ENCODE data around the gene PTPRB. TPM values are rescaled to one million over a fixed set of nuclear protein-coding genes. Genes with fewer than 3 reads are reported as not detected.

Gene PTPRB
- total RNA-seq, 1 donor from 2014 or later: 29.4 TPM

DNA sequence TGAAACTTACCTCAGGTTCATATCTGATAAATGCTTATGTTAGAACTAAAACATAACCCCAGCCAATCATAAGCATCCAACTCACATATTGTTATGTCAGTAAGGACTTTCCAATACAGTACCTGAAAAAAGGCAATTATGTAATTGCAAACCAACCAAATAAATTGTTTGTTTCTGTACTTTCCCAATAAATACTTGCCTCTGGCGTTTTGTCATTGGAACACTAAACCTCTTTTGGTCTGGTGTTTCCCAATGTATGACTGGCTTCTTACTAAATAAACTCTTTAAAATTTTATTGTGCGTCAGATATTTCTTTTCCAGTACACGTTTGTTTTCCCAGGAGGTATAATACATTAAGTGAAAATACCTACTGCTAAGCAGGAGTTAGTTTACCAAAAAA is 6.7 kb upstream of the PTPRB start:
- DNase-seq (ENCODE audit: low spot score): no peak

DNA sequence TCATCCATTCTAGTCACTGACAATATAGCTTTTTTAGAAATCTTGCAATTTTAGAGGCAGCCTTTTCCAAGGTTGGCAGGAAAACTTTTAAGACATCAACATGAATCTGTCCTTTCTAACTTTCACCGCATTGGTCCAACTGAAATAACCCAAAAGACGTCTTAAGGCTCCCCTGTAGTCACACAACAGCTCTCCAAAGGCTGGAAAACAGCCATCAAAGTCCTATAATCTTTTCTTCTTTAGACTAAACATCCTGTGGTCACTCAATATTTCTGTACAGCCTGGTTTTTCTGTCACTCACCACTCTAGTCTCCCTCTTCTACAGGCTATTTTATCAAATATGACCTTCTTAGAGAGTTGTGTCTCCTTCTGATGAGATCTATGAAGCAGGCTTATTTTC is 4.5 kb upstream of the PTPRB start:
- DNase-seq (ENCODE audit: low spot score): no peak

DNA sequence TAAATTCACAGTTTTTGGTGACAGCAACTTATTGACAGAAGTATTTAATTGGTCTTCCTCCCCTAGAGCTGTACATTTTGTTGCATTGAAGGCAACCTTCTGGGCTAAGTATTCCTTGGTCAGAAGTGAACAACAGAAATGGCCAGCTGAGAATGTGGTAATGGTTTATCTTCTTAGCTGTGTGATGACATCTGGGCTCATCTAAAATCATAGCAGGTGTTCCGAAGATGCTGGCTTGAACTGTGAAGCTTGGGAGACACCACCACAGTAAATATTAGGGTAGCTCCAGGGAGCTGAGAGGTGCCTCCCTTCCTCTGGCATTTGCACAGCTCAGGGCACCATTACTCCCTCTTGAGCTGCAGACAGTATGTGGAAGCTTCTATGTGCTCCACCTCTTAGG is 3.7 kb upstream of the PTPRB start:
- no peak for DNase-seq (ENCODE audit: low spot score)

DNA sequence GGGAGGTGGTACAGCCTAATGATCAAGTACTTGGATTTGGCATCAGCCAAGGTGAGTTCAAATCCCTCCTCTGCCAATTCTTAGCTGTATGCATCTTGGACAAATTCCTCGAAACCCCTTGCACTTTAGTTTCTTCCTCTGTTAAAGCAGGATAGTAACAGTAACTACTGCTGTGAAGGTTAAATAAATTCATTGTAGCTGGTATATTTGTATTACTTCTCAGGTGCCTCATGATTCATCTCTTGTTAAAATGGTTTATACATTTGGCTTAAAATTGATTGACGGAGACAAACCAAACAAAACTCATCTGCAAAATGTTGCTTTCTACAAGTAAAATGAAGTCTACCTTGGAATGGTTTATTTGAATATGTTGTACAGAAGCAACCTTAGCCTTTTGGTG is 2.3 kb upstream of the PTPRB start:
- DNase-seq (ENCODE audit: low spot score): no peak

DNA sequence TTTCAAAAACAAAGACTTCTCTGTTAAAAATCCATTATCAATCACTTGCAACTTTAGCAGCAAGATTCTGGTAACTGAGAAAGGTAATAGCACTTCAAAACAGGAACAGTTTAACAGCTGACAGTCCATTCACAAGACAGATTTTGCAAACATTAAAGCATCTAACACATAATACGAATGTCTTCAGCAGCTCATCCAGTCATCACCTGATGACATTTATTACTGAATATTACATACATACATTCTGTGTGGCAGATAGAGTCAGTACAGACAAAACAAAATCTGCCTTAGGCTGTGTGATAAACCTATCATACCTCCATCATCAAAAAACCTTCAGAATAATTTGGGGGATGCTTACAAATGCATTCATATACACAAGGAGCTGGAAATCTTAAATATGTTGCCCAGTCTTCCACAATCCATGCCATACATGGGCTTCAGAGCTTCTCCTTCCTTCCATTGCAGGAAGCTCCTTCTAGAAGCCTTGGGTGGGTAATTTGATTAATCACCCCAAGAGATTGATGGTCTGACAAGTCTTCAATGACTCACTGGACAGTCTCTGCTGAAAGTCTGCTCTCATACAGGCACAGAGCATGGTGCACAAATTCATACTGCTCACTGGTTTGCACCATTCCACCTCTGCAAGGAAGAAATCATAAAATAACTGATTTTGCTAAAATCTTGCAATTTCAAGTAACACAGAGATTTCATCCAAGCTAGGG is 1.6 kb upstream of the PTPRB start:
- DNase-seq (ENCODE audit: low spot score): no peak

DNA sequence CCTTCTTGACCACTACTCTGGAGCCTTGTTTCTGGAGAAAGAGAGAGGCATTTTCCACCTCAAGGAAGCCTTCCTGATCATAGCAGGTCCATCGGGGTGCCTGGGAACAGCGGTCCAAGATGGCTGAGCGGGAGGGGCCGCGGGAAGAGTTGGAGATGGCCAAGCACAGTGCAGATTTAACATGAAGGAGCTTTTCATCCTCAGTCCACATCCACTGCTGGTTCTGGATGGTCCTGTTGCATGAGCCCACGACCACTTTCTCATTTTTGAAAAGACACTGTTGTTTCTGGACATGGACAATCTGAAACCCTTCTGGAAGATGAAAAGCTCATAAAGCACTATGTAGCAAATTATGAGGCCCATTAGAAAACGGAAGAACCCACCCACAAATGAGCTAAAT is 1.5 kb downstream of the PTPRB start:
- no peak for DNase-seq (ENCODE audit: low spot score)

DNA sequence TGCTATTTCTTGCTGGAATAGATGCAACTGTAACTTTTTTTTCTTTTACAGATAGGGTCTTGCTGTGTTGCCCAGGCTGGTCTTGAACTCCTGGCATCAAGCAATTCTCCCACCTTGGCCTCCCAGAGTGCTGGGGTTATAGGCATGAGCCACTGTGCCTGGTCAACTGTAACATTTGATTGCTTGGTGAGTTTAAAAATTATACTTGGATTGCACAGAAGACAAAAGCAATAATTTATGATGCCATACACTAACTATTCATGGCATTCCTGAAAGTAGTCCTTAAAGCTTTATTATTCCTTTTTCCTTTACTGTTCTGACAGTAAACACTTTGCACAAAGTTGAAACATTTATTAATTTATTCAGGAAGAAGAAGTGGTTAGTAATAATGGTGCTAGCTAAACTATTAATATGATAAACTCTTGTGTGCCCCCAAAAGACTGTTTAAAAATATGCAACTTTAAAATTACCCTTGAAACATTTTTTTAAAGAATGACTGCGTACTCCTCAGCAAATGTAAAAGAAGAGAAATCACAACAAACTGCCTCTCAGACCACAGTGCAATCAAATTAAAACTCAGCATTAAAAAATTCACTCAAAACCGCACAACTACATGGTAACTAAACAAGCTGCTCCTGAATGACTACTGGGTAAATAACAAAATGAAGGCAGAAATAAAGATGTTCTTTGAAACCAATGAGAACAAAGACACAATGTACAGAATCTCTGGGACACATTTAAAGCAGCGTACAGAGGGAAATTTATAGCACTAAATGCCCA is 8.3 kb downstream of the PTPRB start:
- no peak for DNase-seq (ENCODE audit: low spot score)

DNA sequence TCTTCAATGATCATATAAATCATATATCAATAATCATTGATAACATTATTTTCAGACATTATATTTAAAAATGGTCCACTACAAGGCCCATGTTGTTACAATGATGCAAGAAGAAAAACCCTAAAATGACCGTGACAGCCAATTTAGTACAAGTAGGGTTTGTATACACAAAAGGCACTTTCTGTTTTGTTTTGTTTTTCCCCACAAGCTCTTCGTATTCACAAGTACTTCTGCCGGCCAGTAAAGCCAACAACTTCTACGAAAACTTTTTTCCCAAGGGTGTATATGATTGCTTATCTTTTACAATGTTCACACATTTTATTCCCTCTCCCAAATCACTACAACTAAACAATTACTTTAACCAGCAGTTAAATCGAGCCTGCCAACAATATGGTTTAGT is 9.6 kb downstream of the PTPRB start:
- no peak for DNase-seq (ENCODE audit: low spot score)

DNA sequence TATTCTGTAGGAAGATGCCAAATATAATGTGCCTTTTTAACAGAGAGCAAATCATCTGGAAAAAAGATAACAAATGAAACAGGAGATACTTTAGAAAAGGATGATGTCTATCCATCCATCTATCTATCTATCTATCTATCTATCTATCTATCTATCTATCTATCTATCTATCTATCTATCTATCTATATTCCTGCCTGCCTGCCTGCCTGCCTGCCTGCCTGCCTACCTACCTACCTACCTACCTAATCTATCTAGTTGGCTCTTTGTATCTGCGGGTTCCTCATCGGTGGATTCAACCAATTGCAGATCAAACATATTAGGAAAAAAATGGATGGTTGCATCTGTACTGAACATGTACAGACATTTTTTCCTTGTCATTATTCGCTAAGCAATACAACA is 11.0 kb downstream of the PTPRB start:
- no peak for DNase-seq (ENCODE audit: low spot score)

DNA sequence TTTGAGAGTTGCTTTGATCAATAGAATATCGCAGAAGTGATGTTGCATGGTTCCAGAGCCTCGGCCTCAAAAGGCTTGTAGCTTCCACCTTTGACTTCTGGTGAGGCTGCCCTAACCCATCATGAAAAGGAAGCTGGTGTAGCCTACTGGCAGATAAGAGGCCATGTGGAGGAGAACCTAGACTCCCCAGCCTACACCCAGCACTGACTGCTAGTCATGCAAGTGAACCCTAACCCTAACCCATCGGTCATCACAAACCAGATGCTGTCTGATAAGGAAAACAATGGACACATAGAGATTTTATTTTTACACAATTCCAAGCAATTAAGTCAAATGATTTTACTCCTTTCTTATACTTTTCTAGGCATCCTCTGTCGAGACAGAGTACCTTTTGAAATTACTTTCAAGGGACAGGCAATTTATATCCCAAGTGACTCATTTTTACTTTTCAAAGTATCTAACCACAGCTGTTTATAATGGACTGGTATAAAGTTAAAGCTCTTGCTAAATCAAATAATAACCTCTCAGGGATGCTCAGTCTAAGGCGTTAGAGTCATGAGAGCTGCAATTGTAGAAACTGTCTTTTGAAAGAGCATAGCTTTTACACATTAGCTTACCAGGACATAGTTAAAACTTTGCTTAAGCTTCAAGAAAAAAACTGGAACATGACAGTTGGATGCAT is 17.6 kb downstream of the PTPRB start:
- no peak for DNase-seq (ENCODE audit: low spot score)

DNA sequence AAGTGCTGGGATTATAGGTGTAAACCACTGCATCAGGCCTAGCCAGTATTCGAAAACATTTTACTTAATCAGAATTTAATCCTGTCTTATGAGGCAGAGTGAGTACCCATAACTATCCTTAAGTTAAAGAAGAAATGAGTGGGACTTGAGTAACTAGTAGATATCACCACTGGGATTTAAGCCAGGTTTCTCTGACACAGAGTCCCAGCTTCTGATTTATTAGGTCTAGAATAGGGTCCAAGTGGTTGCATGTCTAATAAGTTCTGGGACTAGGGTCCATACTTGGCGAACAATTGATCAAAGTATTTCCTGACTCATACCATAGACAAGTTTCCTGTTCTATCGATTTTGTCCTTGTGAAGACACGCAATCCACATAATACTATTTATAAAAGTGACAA is 18.9 kb downstream of the PTPRB start:
- DNase-seq (ENCODE audit: low spot score): no peak

DNA sequence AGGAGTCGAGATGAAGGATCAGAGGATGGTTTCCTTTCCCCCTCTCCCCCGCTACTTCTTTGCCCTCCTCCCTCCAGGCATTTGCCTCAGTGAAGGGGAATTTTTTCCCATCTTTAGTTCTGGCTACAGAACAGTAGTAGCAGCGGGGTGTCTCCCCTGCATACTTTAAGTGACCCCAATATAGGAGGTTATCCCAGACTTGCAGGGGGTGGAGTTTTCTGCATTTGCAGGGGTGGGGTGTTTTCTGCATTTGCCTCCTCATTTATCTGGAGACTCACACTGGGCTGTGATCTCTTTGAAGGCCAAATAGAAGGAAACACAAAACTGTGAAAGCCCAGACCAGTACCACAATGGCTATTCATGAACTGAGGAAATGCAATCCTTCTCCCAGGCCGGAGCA is 19.8 kb downstream of the PTPRB start:
- DNase-seq (ENCODE audit: low spot score): no peak

DNA sequence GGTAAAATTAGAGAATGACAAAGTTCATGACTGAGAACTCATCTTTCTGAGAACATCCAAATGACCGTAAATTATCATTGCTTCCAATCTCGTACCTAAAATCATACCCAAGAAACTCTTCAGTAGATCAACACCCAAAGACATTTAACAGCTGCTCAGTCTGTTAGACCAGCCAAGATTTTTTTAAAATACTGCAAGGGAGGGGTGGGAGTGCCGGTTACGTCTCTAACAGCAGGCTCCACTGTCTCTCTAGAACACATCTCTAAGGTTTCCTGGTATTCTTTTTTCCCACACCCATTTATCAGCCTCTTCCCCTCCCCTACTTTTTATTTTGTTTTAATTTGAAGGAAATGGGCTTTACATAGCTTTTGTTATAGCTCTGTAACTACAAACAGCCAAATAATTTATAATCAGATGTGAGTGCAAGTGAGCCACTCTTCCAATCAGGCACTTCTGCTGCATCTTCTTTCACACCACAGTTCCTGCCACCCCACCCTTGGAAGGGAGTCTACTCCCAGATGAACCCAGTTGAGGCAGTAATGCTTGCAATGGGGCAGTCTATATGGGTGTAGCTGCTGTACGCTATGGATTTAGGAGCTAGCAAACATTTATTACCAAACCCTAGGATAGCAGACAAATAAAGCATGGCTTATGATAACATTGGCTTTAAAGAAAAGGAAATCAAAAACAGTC is 21.9 kb downstream of the PTPRB start:
- DNase-seq (ENCODE audit: low spot score): peak; percentile 12

DNA sequence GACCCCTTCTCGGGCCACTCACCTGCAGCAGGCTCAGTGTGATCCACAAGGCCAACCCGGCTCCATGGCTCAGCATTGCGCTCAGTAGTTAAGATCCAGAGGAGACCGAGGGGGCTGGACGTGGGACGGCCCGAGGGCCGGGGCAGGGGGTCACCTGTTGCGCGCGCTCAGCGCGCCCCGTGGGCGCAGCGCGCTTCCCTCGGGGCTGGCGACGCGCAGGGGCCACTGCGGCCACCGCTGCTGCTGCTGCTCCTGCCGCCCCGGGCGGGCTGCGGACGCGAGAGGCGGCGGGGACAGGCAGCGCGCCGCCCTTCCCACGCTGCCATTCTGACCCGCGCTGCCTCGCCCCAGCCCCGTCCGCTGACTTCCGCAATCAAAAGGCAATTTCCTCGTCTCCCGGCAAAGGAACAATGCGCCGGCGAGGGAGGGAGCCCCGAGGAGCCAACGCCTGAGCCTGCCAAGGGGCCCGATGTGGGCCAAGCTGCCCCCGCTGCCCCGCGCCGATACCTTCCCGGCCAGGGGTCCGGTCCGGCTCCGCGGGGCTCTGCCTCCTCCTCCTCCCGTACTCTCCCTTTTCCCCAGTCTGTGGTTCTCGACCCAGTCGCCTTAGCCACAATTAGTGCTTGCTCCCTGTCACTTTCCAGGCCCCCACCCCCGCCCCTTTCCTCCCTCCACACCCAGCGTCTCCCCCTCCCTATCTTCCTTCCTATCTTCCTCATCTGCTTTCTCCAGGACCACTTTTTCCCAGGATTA is 27.3 kb downstream of the PTPRB start:
- DNase-seq (ENCODE audit: low spot score): peak; percentile 51

DNA sequence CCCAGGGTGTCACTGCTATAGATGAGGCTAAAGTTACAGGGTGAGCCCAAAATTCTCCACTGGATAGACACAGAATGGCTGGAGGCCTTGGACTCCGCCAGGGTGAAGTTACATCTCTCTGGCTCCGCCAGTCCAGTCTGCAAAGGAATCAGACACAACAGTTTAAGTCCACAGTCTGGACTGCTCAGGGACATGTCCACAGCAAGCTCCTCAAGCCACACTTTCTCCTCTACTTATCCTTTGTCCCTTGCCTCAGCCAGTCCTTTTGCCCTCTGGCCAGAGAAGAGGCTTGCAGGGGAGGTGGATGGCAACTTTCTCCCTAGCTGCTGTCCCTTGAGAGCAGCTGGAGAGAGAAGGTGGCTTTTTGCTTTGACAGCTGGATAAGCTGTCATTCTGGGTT is 28.0 kb downstream of the PTPRB start:
- DNase-seq (ENCODE audit: low spot score): no peak

DNA sequence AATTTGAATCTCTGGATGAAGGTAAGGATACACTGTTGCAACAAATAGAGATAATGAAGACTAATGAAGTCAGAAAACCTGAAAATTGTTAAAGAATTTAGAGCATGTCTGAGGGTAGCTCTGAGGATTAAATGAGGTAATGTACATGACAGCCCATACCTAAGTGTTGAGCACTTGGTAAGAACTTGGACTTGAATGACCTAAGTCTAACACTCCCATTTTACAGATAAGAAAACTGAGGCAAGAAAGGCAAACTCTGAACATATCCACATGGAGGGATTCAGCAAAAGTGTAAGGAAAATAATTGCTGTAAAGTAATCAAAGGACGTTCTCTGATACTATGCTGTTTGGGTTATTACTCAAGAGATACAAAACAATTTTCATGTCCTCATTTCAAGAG is 29.0 kb downstream of the PTPRB start:
- no peak for DNase-seq (ENCODE audit: low spot score)

DNA sequence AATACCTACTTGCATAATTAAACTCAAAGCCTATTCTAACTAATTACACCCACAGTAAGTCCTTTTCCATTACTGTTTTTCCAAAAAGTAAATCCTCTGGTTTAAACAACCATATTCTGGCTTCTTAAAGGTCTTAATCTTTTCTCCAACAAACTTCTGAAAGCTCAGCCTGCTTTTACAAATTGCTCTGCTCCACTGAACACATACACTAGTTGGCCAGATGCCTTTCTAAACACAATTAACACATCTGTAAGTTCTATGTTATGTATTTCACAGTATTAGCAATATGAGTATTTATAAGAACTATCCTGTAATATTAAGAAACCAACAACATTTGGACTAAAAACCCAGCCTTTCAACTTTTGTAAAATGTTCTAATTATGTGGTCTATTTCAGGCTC is 30.1 kb downstream of the PTPRB start:
- no peak for DNase-seq (ENCODE audit: low spot score)

DNA sequence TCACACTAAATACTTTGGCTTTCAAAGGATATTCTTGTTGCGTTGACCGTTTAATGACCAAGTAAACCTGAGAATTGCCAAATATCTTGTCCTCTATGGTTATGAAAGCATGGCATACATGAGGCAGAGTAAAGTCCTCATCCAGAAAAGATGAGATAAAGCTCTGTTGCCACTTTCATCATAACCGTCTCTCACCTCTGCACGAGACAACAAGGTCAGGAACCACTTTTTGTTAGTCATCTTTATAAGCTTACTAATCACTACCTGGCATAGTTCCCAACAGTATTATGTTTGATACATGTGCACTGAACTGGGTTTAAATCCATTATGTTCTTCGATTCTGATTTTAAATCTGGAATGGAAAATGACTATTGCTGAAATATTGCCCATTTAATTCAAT is 31.3 kb downstream of the PTPRB start:
- no peak for DNase-seq (ENCODE audit: low spot score)

DNA sequence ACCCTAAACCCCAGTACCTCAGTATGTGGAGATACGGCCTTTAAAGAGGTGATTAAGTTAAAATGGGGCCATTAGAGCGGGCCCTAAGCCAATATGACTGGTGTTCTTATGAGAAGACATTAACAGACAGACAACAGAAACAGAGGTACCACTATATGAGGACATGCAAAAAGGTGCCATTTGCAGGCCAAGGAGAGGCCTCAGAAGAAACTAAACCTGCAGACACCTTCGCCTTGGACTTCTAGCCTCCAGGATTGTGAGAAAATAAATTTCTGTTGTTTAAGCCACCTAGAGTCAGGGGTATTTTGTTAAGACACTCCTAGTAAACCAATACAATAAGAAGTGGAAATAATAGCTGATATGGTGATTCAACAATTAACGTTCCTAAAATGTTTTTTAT is 32.6 kb downstream of the PTPRB start:
- DNase-seq (ENCODE audit: low spot score): no peak

DNA sequence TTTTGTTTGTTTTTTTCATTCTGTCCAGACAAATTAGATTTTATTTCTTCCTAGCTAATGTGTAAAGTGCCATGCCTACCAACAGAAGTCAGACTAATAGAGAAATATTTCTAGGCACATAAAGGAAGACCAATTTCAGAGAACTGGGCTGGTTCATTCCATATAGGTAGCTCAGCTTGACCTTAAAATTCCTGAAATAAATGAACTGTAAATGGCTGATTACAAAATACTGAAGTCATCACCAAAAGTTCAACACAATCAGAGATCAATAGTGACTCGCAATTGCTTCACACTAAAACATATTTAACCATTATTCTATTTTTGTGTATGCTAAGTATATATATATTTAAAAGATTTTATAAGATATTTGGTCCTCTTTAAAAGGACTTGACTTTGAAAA is 34.2 kb downstream of the PTPRB start:
- no peak for DNase-seq (ENCODE audit: low spot score)

DNA sequence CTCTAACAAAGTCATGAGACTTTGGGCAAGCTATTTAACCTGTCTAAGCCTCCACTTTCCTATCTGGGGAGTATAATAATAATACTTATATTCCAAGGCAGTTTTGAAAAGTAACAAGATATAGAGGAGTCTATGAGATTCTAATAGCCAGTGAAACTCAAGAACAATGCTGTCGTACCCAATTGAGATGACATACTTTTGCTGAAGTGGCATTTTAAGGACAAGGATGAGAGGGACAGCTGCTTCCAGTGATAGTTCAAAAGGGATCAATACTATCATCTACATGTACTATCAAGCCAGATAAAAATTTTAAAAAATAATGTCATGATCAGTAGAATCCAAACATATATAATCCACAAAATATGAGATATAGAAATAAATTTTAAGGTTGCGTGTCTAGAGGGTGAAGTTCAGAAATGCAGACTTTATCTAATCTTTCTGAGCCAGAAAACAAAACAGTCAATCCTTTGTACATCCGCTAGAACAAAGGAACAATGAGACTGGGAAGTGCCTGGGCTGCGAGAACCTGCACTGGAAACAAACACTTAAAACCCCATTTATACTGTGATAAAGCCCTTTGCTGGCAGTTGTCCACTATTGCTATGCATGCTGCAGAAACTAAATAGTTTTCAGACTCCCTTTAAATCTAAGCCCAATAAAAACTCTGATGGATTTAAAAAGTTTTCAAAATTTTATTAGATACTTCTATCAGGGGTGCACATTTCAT is 38.6 kb downstream of the PTPRB start:
- peak; percentile 43 for DNase-seq (ENCODE audit: low spot score)

Data from umbilical cord (tissue), 2 donors.